ENCODE data around the gene TARS3.
"Not testable (repeated sequence)": the region's sequence is repeated elsewhere in the genome, so short reads cannot be mapped to it uniquely, and the experiment has no call there.

TARS3 gene

GRCh38 chr15:101652786-101653430, 71.4 kb downstream of the TARS3 start:
- peak in 1 of 5 experiments; percentile 22 for DNase-seq

- peak; percentile 91 to 96 (median 94) for DNase-seq
These were observed 72.0 kb downstream of the TARS3 start, which contains the start of gene TM2D3 for GRCh38 chr15:101652098-101652785. Gene TM2D3, minus strand, starts transcription at chr15:101652381. Its CDS starts 20 bp downstream, at chr15:101652361.

GRCh38 chr15:101651554-101652097, 72.6 kb downstream of the TARS3 start:
- no peak for DNase-seq

- DNase-seq = no peak
These were observed 74.1 kb downstream of the TARS3 start for GRCh38 chr15:101650145-101650544.

- no peak for DNase-seq
These were observed 75.9 kb downstream of the TARS3 start for GRCh38 chr15:101648356-101648755.

GRCh38 chr15:101647251-101647650, 77.0 kb downstream of the TARS3 start:
- DNase-seq = no peak

- DNase-seq = no peak
These were observed 77.6 kb downstream of the TARS3 start for GRCh38 chr15:101646672-101647071.

GRCh38 chr15:101642361-101642760, 81.9 kb downstream of the TARS3 start:
- DNase-seq = no peak

GRCh38 chr15:101641894-101642293, 82.4 kb downstream of the TARS3 start:
- DNase-seq = peak in 2 of 5 experiments; percentile 24 to 73

- peak; percentile 38 to 79 (median 62) for DNase-seq
These were observed 83.0 kb downstream of the TARS3 start for GRCh38 chr15:101641129-101641764.

- DNase-seq = no peak
These were observed 84.6 kb downstream of the TARS3 start for GRCh38 chr15:101639667-101640066.

- no peak for DNase-seq
These were observed 86.4 kb downstream of the TARS3 start for GRCh38 chr15:101637919-101638318.

- DNase-seq = no peak
These were observed 86.8 kb downstream of the TARS3 start for GRCh38 chr15:101637516-101637915.

- DNase-seq = no peak
These were observed 87.2 kb downstream of the TARS3 start for GRCh38 chr15:101637038-101637437.

GRCh38 chr15:101635944-101636727, 88.1 kb downstream of the TARS3 start:
- no peak for DNase-seq

GRCh38 chr15:101633356-101633755, 90.9 kb downstream of the TARS3 start:
- DNase-seq = no peak

GRCh38 chr15:101626729-101627128, 97.5 kb downstream of the TARS3 start:
- DNase-seq = not testable (repeated sequence)

GRCh38 chr15:101625980-101626379, 98.3 kb downstream of the TARS3 start:
- DNase-seq = no peak

- no peak for DNase-seq
These were observed 99.1 kb downstream of the TARS3 start for GRCh38 chr15:101625184-101625583.

- no peak for DNase-seq
These were observed 100.6 kb downstream of the TARS3 start for GRCh38 chr15:101623367-101624304.

- DNase-seq = no peak
These were observed 102.3 kb downstream of the TARS3 start for GRCh38 chr15:101621961-101622360.

Data from T-helper 2 cell (primary cell).